Measurements from ENCODE around the gene LTB. TPM values are rescaled to one million over a fixed set of nuclear protein-coding genes. Genes with fewer than 3 reads are reported as not detected.

Gene LTB
- total and polyA plus RNA-seq, 4 donors, result 0.67 to 5.3 (median 1.5) TPM

DNA sequence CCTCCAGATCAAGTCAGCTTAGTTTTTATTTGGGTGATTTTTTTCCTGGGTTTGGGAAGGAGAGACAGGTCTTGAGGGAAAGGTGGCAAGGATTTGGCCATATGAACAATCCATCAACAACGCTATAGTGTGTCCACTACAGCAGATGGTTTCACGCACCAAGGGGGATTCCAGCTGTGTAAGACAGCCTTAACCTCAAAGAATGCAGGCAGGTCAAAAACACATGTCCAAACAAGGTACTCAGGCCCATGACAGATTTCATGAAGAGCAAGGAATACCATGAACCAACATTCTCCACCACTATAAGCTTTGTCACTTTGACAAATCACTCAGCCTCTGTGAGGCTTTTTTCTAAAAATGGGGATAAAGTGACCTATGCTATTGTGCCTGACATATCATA is 34.8 kb upstream of the LTB start:
- Histone ChIP-seq H3K9me3 (ENCODE audit: control insufficient read depth in 4 of 4, low read length in 3 of 4) (no peaks in the 10 kb centered on the region), H3K4me3 (ENCODE audit: low read depth in 1 of 3, low read length in 3 of 3) (no peak overlapping the region), H3K9ac (ENCODE audit: low read depth in 1 of 2, low read length in 2 of 2) (no peak overlapping the region), H3K36me3 (ENCODE audit: control insufficient read depth in 4 of 4, insufficient read depth in 3 of 4, low read depth in 1 of 4, low read length in 3 of 4) (no peaks in the 10 kb centered on the region), H3K27me3 (ENCODE audit: control insufficient read depth in 4 of 4, insufficient read depth in 4 of 4, low read length in 3 of 4) (no peaks in the 10 kb centered on the region), H3K27ac (ENCODE audit: low read depth in 1 of 2, low read length in 2 of 2) (no peak overlapping the region), H3K4me1 (ENCODE audit: control insufficient read depth in 4 of 4, insufficient read depth in 4 of 4, low read length in 3 of 4) (peaks cover 4 to 26% (median 17%) of the 10 kb centered on the region in 4 donors)
- 91% methylated on average over 2 of the region's 2 CpGs for WGBS
- TF ChIP-seq JUND (IDR thresholded peaks at IDR 0.05) (no peak), SP1 (IDR thresholded peaks at IDR 0.05) (no peak), RXRA (IDR thresholded peaks at IDR 0.05) (no peak), TAF1 (conservative IDR thresholded peaks at IDR 0.05) (no peak), NR2F2 (IDR thresholded peaks at IDR 0.05) (no peak), EGR1 (IDR thresholded peaks at IDR 0.05; ENCODE audit: low read depth in 2 of 2) (no peak), HNF4A (conservative IDR thresholded peaks at IDR 0.05) (no peak), ATF3 (IDR thresholded peaks at IDR 0.05) (no peak), FOXA2 (IDR thresholded peaks at IDR 0.05) (no peak), RAD21 (IDR thresholded peaks at IDR 0.05) (no peak), YY1 (IDR thresholded peaks at IDR 0.05) (no peak), REST (IDR thresholded peaks at IDR 0.05) (no peak), HNF4G (IDR thresholded peaks at IDR 0.05) (no peak), GABPA (IDR thresholded peaks at IDR 0.05 in 1 of 2, conservative IDR thresholded peaks at IDR 0.05 in 1 of 2) (no peak), FOXA1 (IDR thresholded peaks at IDR 0.05) (no peak)
- TF ChIP-seq, protein P1, sequence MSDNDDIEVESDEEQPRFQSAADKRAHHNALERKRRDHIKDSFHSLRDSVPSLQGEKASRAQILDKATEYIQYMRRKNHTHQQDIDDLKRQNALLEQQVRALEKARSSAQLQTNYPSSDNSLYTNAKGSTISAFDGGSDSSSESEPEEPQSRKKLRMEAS (IDR thresholded peaks at IDR 0.05), result no peak
- TF ChIP-seq, protein P2, sequence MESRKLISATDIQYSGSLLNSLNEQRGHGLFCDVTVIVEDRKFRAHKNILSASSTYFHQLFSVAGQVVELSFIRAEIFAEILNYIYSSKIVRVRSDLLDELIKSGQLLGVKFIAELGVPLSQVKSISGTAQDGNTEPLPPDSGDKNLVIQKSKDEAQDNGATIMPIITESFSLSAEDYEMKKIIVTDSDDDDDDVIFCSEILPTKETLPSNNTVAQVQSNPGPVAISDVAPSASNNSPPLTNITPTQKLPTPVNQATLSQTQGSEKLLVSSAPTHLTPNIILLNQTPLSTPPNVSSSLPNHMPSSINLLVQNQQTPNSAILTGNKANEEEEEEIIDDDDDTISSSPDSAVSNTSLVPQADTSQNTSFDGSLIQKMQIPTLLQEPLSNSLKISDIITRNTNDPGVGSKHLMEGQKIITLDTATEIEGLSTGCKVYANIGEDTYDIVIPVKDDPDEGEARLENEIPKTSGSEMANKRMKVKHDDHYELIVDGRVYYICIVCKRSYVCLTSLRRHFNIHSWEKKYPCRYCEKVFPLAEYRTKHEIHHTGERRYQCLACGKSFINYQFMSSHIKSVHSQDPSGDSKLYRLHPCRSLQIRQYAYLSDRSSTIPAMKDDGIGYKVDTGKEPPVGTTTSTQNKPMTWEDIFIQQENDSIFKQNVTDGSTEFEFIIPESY (IDR thresholded peaks at IDR 0.05), result no peak
- TF ChIP-seq, protein P3, sequence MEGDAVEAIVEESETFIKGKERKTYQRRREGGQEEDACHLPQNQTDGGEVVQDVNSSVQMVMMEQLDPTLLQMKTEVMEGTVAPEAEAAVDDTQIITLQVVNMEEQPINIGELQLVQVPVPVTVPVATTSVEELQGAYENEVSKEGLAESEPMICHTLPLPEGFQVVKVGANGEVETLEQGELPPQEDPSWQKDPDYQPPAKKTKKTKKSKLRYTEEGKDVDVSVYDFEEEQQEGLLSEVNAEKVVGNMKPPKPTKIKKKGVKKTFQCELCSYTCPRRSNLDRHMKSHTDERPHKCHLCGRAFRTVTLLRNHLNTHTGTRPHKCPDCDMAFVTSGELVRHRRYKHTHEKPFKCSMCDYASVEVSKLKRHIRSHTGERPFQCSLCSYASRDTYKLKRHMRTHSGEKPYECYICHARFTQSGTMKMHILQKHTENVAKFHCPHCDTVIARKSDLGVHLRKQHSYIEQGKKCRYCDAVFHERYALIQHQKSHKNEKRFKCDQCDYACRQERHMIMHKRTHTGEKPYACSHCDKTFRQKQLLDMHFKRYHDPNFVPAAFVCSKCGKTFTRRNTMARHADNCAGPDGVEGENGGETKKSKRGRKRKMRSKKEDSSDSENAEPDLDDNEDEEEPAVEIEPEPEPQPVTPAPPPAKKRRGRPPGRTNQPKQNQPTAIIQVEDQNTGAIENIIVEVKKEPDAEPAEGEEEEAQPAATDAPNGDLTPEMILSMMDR (IDR thresholded peaks at IDR 0.05; ENCODE audit: low read depth, low read length, missing input control), result no peak
- DNase-seq (ENCODE audit: low spot score), result no peak

Measured in liver (tissue), 9 donors.